H7 (cell line): ENCODE data around the gene COL21A1. TPM values are rescaled to one million over a fixed set of nuclear protein-coding genes. Genes with fewer than 3 reads are reported as not detected.

ENCODE experiments used
- DNase-seq: peaks from one replicate; pipeline ENCODE4 v3.0.0; 2012
- H3K27me3 ChIP-seq: 2 replicates; pipeline ENCODE4 v1.6.0; 2011; ENCODE audit warnings: mild to moderate bottlenecking, low read length; ENCODE audit not compliant: control insufficient read depth, insufficient read depth
- H3K36me3 ChIP-seq: replicated peaks from 2 replicates; pipeline ENCODE4 v1.5.1; 2011; ENCODE audit warnings: low read length; ENCODE audit not compliant: control insufficient read depth, insufficient read depth
- H3K4me3 ChIP-seq: 2 replicates; pipeline ENCODE4 v1.5.1; 2011; ENCODE audit warnings: low read depth, mild to moderate bottlenecking, control low read depth, low read length, moderate library complexity; ENCODE audit not compliant: insufficient read depth
- total RNA-seq: library from RNA; depleted of rRNA; stranded (reverse); fragments of >200 nt; shearing (Covaris generic); gene quantifications from 2 replicates; pipeline ENCODE4 v1.2.3, GENCODE V29; 2014

COL21A1 gene
- total RNA-seq, 1 experiment from 2014 or later = 0.28 TPM

DNA sequence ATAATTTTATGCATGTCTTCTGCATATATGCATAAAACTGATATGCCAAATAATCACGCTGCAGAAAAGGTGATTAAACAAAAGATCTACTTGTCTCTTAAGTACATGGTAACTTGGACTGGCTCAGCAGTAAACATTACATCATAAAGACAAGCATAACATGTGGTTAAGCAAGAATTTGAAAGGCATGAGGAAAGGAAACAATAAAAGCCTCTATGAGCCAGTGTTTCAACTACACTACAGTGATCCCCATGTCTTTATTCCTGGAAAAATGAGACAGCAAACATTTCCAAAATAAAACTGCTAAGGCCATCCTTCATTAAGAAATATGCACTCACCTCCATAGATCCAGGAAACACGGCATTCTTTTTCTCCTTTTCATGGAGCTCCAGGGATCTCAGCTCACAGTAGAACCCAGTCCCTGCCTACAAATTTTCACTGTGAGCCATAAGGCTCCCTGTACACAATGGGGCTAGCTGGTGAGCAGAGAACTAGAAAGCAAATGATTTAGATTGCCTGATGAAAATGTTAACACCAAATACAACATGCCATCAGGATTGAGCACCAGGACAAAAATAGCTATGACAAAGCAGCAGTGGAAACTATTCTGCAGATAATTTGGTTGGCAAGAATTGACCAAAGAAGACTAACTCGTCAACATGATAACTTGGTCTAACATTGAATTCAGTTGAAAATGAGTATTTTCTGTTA lies 156.1 kb downstream of the COL21A1 start:
- H3K4me3 ChIP-seq = no peak overlapping the region
- no peaks in the 10 kb centered on the region for H3K27me3 ChIP-seq
- no peaks in the 10 kb centered on the region for H3K36me3 ChIP-seq
- DNase-seq = no peak

DNA sequence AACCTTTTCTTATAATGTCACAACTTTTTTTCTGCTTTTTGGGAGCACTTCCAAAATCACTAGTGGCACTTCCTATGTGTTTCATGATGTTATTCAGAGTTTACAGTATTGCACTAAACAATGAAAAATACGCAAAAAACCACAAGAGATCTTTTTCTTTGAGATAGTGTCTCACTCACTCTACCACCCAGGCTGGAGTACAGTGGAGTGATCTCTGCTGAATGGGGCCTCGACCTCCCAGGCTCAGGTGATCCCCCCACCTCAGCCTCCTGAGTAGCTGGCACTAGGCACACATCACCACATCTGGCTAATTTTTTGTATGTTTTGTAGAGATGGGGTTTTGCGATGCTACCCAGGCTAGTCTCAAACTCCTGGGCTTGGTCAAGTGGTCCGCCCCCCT lies 158.7 kb downstream of the COL21A1 start:
- DNase-seq = no peak
- no peaks in the 10 kb centered on the region for H3K27me3 ChIP-seq
- H3K36me3 ChIP-seq = no peaks in the 10 kb centered on the region
- H3K4me3 ChIP-seq = no peak overlapping the region

DNA sequence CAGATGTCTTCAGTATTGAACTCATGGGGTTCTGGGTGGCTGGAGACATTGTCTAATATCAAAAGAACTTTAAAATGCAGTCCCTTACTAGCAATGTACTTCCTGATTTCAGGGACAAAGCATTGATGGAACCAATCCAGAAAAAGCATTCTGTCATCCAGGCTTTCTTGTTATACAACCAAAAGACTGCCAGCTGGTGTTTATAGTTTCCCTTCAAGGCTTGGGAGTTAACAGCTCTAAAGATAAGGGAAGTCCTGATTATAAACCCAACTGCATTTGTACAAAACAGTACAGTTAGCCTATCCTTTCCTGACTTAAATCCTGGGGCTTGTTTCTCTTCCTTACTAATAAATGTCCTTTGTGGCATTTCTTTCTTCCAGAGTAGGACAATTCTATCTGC lies 160.0 kb downstream of the COL21A1 start:
- Histone ChIP-seq H3K27me3 (no peaks in the 10 kb centered on the region), H3K4me3 (no peak overlapping the region), H3K36me3 (no peaks in the 10 kb centered on the region)
- no peak for DNase-seq

DNA sequence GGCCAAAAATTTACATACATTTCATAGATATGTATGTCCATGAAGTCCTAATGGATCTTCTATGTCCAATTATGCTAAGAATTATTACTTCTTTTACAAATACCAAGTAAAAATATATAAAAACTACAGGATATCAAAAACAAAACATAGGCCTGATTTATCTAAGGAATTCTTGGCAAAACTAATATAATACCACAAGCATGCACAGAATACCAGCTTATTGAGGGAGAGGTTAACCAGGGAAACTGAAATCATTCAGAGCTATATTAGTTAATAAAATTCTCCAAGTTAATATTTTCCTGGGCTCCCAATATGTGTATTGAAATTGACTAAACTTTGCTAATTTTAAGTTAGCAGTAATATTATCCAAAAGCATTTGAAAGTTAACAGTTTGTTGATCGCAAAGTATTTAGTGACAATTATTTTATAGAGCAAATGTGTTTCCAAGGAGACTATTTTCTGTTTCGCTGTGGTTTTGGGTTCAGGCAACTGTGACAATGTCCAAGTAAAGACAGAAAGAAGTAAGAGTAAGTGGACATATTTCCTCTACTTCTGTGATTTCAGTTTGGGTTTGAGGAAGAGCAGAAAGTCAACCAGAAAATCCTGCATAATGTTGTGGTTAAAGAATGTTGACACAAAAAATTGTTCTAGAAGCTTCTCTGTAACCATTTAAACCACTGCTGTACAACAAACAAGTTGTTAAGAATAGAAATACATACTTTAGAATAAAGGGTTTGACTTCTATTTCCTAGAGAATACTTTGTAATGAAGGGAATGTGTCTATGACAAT lies 167.4 kb downstream of the COL21A1 start:
- no peaks in the 10 kb centered on the region for H3K27me3 ChIP-seq
- DNase-seq = no peak
- H3K4me3 ChIP-seq = no peak overlapping the region
- H3K36me3 ChIP-seq = no peaks in the 10 kb centered on the region

DNA sequence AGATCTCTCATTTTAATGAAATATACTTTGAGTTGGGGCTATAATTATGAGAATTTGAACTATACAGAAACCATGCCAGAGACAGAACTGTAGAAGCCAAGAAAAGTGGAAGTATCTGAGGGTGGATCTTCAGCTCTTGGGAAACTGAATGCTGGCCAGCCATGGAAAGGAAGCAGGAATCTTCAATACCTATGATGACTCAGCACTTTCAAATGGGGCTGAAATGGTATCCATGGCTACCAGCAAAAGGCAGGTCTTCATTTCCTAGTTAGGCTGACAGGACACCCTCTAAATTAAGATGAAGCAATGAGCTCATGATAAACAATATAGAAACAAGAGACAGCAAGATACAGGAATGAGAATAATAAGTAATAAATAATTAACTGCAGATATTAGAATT lies 171.3 kb downstream of the COL21A1 start:
- no peaks in the 10 kb centered on the region for H3K27me3 ChIP-seq

DNA sequence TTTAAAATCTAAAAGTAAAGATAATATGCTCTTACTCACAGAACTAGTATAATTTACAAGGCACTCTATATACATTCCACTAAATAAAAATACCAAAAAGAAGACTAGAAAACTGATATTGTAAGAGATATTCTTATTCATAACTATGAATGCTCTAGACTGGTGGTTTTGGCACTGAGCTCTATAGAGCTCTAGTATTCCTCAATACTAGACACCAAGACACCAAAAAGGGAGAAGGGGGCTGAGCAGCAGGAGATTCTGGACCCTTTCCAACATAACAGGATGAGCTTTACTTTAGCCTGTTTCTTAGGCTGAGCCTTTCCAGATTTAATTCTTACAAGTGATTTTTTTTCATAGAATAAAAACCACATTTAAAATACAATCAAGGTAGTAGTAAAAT lies 173.6 kb downstream of the COL21A1 start:
- H3K36me3 ChIP-seq = no peaks in the 10 kb centered on the region
- no peak for DNase-seq
- H3K4me3 ChIP-seq = no peak overlapping the region
- no peaks in the 10 kb centered on the region for H3K27me3 ChIP-seq

More for the DNA sequence above, 171.3 kb downstream of the COL21A1 start:
- no peak for DNase-seq
- no peak overlapping the region for H3K4me3 ChIP-seq
- H3K36me3 ChIP-seq = no peaks in the 10 kb centered on the region

DNA sequence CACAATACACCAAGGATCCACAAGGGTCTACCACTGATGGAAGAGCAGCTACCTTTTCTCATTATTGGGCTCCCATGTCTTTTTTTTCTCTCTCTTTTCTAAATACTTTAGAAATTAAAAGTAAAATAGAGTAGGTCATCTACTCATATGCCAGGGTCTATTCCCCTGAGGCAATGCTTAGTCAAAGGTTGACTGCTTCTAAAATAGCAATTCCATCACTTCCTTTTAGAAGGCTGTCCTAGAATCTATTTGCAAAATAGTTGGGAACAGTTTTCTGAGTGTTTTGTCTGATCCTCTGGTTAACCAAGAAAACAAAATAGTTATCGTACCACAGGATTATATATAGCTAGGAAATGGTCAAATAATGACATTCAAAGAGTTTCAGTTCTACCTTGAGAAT lies 174.1 kb downstream of the COL21A1 start:
- no peaks in the 10 kb centered on the region for H3K27me3 ChIP-seq
- no peaks in the 10 kb centered on the region for H3K36me3 ChIP-seq
- DNase-seq = no peak
- no peak overlapping the region for H3K4me3 ChIP-seq

DNA sequence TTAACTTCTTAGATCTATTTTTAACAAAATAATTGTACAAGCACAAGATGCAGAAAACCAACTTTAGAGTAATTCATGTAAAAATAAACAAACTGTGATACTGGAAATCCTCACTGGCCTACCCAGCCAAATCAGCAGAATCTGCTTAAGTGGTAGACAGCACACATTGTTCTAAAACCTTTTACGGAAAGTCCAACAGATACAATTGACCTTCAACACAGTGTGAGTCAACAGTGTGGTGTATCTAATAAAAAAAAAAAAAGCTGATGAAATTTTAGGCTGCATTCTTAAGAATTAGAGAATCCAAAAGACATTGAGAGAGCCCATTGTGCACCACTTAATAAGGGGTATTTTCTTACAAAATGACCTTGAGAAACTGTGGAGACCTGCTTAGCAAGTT lies 174.5 kb downstream of the COL21A1 start:
- Histone ChIP-seq H3K36me3 (no peaks in the 10 kb centered on the region), H3K27me3 (no peaks in the 10 kb centered on the region), H3K4me3 (no peak overlapping the region)
- no peak for DNase-seq

DNA sequence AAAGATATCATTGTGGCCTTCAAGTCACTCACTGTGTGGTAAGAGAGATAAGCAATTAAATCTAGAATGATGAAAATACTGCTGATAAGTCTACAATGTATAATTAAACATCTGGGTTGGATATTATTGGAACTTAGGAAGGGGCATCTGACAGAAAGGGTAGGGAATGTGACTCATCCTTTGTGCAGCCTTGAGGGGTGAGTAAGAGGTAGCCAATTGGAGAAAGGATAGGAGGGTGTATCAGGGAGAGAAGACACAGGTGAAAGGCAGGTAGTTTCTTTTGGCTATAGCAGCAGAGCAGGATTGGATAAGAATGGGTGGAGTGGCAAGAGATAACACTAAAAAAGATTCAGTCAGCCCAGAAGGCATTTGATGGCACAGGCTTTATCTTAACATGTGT lies 182.0 kb downstream of the COL21A1 start:
- H3K36me3 ChIP-seq = no peaks in the 10 kb centered on the region
- DNase-seq = no peak
- no peak overlapping the region for H3K4me3 ChIP-seq
- no peaks in the 10 kb centered on the region for H3K27me3 ChIP-seq

DNA sequence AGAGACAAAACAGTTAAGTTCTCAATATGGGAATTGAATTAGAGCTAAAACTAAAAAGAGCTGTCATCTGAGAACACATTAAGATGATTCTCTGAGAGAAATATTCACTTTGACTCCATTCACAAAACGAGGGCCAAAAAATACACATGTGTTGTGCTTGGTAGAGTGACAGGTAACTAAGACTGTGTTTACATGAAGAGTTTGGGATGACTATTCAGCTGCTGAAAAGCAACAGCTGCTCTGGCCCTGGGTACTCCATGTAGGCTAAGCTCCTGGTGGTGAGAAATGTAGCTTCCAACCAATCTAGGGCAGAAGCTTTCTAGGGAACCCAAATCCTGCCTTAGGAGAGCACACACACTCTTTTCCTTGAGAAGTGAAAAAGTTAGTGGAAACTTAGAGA lies 184.5 kb downstream of the COL21A1 start:
- H3K27me3 ChIP-seq = no peaks in the 10 kb centered on the region
- no peaks in the 10 kb centered on the region for H3K36me3 ChIP-seq
- no peak overlapping the region for H3K4me3 ChIP-seq
- DNase-seq = no peak

DNA sequence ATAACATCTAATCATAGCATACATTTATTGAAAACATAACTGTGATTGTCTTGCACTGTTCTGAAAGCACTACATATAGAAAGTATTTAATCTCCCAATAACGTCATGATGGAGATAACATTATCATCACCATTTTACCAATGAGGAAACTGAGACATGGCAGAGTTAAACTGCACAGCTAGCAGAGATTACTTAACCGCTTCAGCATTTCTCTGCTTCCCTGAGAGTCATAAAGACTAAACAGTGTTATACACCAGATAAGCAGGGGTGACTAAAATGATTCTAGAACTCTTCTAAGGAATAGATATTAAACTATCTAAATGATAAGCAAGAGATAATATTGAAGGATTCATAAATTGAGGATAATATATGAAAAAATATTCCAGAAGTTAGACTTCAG lies 188.7 kb downstream of the COL21A1 start:
- no peak for DNase-seq
- Histone ChIP-seq H3K36me3 (no peaks in the 10 kb centered on the region), H3K27me3 (no peaks in the 10 kb centered on the region), H3K4me3 (no peak overlapping the region)

DNA sequence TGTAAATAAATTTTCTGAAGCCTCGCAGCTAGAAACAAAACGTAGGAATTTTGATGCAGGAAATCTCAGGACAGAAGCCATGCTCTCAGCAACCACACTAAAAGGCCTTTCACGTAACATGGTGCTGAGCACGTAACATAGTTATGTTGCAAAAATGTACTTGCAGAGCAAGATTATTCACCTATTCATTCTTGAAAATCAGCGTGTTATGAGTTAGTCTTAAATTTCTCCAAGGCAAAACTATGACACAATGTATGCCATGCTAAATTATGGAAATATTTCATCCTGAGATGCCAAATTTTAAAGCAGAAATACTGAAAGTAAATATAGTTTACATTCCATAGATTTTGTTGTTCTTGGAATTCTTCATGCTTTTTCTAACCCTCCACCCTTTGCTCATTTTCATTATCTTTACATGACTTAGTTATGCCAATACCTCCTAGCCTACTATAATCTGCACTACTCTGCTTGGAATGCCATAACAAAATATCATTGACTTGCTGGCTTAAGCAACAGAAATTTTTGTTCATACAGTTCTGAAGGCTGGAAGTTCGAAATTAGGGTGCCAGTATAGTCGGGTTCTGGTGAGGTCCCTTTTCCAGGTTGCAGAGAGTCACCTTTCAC lies 192.2 kb downstream of the COL21A1 start:
- no peak for DNase-seq
- H3K4me3 ChIP-seq = no peak overlapping the region
- no peaks in the 10 kb centered on the region for H3K36me3 ChIP-seq
- no peaks in the 10 kb centered on the region for H3K27me3 ChIP-seq

DNA sequence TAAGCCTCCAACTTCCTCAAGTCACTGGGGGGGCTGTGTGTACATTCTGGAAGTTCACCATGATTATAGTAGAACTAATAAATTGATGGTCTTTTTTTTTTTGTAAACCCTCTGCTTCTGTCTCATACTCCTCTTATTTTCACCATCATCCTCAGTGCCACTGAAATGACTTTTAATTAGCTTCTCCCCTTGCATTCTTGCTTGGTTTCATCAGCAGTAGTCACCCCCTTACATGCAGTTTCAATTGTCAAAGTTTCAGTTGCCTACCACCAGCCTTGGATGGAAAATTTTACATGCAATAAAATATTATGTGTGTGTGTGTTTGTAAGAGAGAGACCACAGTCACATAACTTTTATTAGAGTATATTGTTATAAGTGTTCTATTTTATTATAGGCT lies 196.2 kb downstream of the COL21A1 start:
- no peaks in the 10 kb centered on the region for H3K36me3 ChIP-seq
- H3K4me3 ChIP-seq = no peak overlapping the region
- no peak for DNase-seq
- H3K27me3 ChIP-seq = no peaks in the 10 kb centered on the region

DNA sequence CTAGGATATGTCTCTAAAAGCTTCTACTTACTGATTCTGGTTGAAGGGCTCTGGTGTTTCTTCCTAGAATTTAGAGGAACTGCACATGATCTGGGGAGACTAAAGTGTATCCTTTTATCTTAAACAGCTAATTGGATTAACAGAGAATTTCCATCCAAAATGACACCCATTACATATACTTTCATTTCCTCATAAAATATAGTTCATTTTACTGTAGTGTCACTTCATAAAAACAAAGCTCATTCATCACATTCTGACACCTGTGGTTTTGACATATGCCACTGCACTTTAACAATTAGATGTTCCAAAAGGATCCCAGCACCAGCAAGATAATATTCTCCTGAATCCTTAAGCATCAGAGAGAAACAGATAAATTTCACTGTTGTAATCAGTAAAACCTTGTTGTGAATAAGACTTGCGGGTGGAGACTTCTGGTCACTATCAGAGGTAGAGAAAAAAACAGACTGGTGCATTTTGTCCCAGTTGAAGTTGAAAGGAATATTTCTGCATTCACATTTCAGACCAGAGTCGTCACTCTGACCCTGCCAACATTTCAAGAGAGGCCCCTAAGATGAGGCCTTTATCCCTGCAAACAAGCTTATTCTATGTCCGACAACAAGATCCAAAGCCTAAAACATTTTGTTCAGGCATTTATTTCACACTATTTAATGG lies 196.7 kb downstream of the COL21A1 start:
- no peak for DNase-seq
- no peaks in the 10 kb centered on the region for H3K36me3 ChIP-seq
- no peaks in the 10 kb centered on the region for H3K27me3 ChIP-seq
- H3K4me3 ChIP-seq = no peak overlapping the region

DNA sequence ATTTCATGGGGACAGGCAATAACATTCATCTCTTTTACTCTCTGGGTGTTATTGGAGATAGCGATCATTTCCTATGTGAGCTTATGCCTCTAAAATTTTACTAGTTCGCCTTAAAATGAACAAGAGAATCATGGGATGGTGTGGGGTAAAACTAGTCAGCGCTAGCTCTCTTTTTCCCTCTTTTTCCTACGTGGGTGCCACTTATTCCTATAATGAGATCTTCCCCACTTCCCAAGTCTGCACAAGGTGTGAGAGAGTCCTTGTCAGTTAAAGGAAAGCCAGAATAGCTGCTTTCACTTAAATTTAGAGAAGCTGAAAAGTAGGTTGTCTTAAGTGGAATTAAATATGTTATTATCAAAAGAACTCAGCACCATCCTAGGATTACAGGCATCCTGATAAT lies 198.8 kb downstream of the COL21A1 start:
- Histone ChIP-seq H3K36me3 (no peaks in the 10 kb centered on the region), H3K27me3 (no peaks in the 10 kb centered on the region), H3K4me3 (no peak overlapping the region)
- DNase-seq = no peak
